GM19240 (cell line): ENCODE data around the gene ST6GALNAC1.

ENCODE experiments used
- DNase-seq: peaks from one replicate; pipeline ENCODE4 v3.0.0; 2011; ENCODE audit warnings: low spot score; ENCODE audit not compliant: insufficient read length

Gene ST6GALNAC1

DNA sequence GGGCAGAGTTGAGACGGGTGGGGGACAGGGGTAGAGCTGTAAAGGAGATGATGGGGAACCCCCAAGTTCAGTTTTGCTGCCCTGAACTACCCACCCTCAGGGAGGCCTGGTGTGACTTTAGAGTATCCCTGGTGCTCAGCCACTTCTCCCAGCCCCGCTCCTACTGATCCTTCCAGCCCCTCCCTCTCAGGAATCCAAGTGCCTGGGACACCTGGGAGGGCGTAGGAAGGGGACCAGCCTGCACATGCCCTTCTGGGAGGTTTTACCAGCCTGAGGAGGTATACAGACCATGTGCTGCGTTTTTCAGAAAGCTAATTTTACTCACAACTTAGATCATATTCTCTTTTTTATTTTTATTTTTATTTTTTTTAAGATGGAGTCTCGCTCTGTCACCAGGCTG is 62.0 kb downstream of the ST6GALNAC1 start:
- no peak for DNase-seq

DNA sequence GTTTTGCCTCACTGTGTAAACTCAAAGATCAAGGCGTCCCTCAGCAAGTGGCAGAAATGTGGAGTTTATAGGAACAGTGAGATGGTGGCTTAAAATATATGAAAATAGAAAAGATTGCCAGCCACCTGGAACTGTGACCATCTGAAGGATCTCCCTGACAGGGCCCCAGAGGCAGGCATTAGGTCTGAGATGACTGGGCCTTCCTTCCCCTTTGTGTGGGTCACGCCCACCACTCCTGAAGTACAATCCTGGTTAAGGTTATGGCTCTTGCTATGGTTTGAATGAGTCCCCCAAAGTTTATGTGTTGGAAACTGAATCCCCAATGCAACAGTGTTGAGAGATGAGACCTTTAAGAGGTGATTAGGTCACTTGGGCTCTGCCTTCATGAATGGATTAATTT is 64.3 kb downstream of the ST6GALNAC1 start:
- no peak for DNase-seq

DNA sequence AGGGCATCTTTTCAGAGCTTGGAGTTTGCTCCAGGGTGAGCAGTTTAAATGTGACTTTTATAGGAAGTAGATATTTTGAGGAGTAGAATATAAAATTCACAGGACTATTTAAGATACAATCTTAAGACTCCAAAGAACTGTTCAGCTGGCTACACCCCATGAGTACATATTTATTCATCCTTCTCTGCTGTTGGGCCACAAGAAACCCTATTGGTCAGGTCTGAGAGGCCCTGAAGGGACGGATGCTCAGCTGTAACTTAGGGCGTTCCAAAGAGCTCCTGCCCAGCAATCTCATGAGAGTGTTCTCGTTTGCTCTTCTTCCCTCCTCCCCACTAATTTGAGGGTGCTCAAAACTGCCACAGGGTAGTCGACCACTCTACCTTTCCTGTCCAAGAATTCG is 65.2 kb downstream of the ST6GALNAC1 start:
- DNase-seq: no peak

DNA sequence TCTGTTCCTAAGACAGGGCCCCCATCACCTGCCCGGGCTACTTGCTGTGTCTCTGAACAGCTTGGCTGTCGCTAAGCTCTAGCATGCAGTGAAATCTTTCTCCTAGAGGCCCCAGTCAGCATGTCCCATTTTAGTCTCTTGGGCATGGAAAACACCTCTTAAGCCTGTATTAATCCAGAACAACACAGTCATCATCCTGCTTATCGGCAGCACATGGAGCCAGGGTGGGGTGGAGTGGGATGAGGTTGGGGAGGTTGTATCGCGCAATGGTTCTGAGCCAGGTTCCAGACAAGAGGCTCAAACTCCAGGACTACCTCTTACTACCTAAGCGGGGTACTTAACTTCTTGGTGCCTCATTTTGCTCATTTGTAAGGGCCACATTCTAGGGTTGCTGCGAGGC is 65.7 kb downstream of the ST6GALNAC1 start:
- no peak for DNase-seq

DNA sequence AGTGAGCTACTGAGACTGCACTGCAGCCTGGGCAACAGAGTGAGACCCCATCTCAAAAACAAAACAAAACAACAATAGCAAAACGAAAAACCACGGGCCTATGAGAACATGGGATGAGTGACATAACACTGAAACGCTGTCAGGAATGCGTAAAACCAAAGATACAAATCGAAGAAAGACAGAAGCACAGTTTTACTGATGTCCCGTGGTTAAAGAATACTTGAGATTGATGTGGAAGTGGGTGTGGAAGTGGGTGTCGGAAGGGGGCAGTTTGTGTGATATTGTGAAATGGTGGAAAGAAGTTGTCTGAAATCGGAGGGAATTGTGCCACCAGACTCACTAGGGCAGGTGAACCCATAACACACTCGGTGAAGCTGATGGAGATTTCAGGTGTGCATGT is 67.4 kb downstream of the ST6GALNAC1 start:
- DNase-seq: no peak

DNA sequence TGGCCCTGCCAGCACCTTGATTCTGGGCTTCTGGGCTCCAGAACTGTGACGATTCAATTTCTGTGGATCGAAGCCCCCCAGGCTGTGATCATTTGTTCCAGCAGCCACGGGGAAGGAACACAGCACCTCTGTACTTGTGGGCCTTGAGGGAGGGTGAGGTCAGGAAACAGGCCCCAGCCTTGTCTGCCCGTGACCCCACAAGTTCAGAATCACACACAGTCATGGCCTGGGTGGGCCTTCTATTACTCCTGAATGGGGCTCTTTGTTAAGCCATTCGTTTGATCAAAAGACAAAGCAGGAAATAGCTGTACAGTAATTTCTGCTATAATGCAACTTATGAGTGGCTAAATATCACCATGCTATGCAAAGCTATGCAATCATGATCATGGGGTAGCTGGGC is 68.0 kb downstream of the ST6GALNAC1 start:
- no peak for DNase-seq
